Keratinocyte (primary cell): ENCODE measurements around the gene TOM1. TPM values are rescaled to one million over a fixed set of nuclear protein-coding genes. Genes with fewer than 3 reads are reported as not detected.

ENCODE experiments used
- DNase-seq: peaks from one replicate; pipeline ENCODE4 v3.0.0-alpha.2; 2011; ENCODE audit warnings: low read depth, missing footprints, low spot score
- FAIRE-seq: peaks from 2 replicates; lab custom pipeline; 2011; peaks lifted over from hg19 to GRCh38; lab: Jason Lieb, UNC
- H2AFZ ChIP-seq: 2 replicates; pipeline ENCODE4 v1.6.0; 2012; ENCODE audit warnings: low read length, control low read depth, inconsistent platforms; ENCODE audit not compliant: control insufficient read depth
- H3K27ac ChIP-seq: 2 replicates; pipeline ENCODE4 v1.5.1; 2011; ENCODE audit warnings: low read length; ENCODE audit not compliant: control insufficient read depth, insufficient read depth
- H3K27me3 ChIP-seq: 3 replicates; pipeline ENCODE4 v1.6.0; 2011; ENCODE audit warnings: low read length; ENCODE audit not compliant: control insufficient read depth, insufficient read depth; ENCODE audit errors: extremely low read depth
- H3K36me3 ChIP-seq, 2 experiments: 2 replicates in 1 of 2; 3 replicates in 1 of 2; pipeline ENCODE4 v1.5.1; 2011; ENCODE audit warnings: low read length in 2 of 2, mild to moderate bottlenecking in 1 of 2; ENCODE audit not compliant: control insufficient read depth in 2 of 2, insufficient read depth in 2 of 2; ENCODE audit errors: extremely low read depth in 1 of 2
- H3K4me1 ChIP-seq: 3 replicates; pipeline ENCODE4 v1.5.1; 2011; ENCODE audit warnings: low read length; ENCODE audit not compliant: control insufficient read depth, insufficient read depth; ENCODE audit errors: extremely low read depth
- H3K4me2 ChIP-seq: 3 replicates; pipeline ENCODE4 v1.6.0; 2011; ENCODE audit warnings: low read depth, low read length; ENCODE audit not compliant: control insufficient read depth, insufficient read depth; ENCODE audit errors: extremely low read depth
- H3K4me3 ChIP-seq, 3 experiments: fragments of 200-600 bp in 1 of 3; sonication (generic) in 1 of 3; 2 replicates in 2 of 3; 3 replicates in 1 of 3; pipeline ENCODE4 v1.5.1; 2011 to 2016; ENCODE audit warnings: low read length in 3 of 3, mild to moderate bottlenecking in 3 of 3, control low read depth in 2 of 3, inconsistent platforms in 1 of 3, low read depth in 1 of 3, mixed read lengths in 1 of 3, mixed run types in 1 of 3, moderate library complexity in 1 of 3; ENCODE audit not compliant: control insufficient read depth in 2 of 3, insufficient read depth in 2 of 3; ENCODE audit errors: extremely low read depth in 1 of 3
- H3K79me2 ChIP-seq: 2 replicates; pipeline ENCODE4 v1.6.0; 2012; ENCODE audit warnings: low read length; ENCODE audit not compliant: control insufficient read depth, insufficient read depth
- H3K9ac ChIP-seq: 3 replicates; pipeline ENCODE4 v1.6.0; 2011; ENCODE audit warnings: low read length; ENCODE audit not compliant: control insufficient read depth, insufficient read depth; ENCODE audit errors: extremely low read depth
- H3K9me1 ChIP-seq: 3 replicates; pipeline ENCODE4 v1.6.0; 2011; ENCODE audit warnings: low read length; ENCODE audit not compliant: control insufficient read depth, insufficient read depth; ENCODE audit errors: extremely low read depth
- H3K9me3 ChIP-seq: 2 replicates; pipeline ENCODE4 v1.5.1; 2012; ENCODE audit warnings: low read depth, low read length; ENCODE audit not compliant: control insufficient read depth
- H4K20me1 ChIP-seq: 3 replicates; pipeline ENCODE4 v1.6.0; 2011; ENCODE audit warnings: low read length; ENCODE audit not compliant: control insufficient read depth, insufficient read depth; ENCODE audit errors: extremely low read depth
- EZH2 ChIP-seq: IDR thresholded peaks from one replicate; pipeline ENCODE4 v1.6.1; 2012; ENCODE audit warnings: inconsistent platforms, mild to moderate bottlenecking, low read length, moderate library complexity
- dilution Hi-C: fragments of 300-500 bp; cut with MboI; formaldehyde crosslinking; loops from one replicate; pipeline ENCODE4 v1.7.0; 2020; ENCODE audit warnings: low sequenced_read_pairs; ENCODE audit not compliant: extremely low pct_ligation_motif_present
- polyA plus RNA-seq, 5 experiments: library from polyadenylated mRNA; depleted of rRNA in 3 of 5; stranded (reverse) in 3 of 5; stranded (forward) in 1 of 5; unstranded in 1 of 5; fragments of >200 nt; gene quantifications; 1 replicate in 1 of 5; 2 replicates in 3 of 5; 3 replicates in 1 of 5; pipeline versions ENCODE4 v1.2.1 to v1.2.3, GENCODE V29; 2011 to 2012; ENCODE audit warnings: missing spikeins in 2 of 5, low read depth in 1 of 5, low replicate concordance in 1 of 5
- TF ChIP-seq, protein P1 (sequence below), 3 experiments: IDR thresholded peaks in 1 of 3; conservative IDR thresholded peaks in 1 of 3; optimal IDR thresholded peaks in 1 of 3; 2 replicates in 2 of 3; 3 replicates in 1 of 3; pipeline versions ENCODE3 to v1.5.1; 2011; ENCODE audit warnings: low read length in 3 of 3, mild to moderate bottlenecking in 3 of 3, moderate library complexity in 2 of 3, control low read depth in 1 of 3, inconsistent platforms in 1 of 3; ENCODE audit not compliant: insufficient read depth in 2 of 3; ENCODE audit errors: extremely low read depth in 1 of 3

Gene TOM1
- polyA plus RNA-seq, 1 donor (not counting 4 experiments of a cell fraction or from before 2014, with no cell fraction given): 17.4 TPM

DNA sequence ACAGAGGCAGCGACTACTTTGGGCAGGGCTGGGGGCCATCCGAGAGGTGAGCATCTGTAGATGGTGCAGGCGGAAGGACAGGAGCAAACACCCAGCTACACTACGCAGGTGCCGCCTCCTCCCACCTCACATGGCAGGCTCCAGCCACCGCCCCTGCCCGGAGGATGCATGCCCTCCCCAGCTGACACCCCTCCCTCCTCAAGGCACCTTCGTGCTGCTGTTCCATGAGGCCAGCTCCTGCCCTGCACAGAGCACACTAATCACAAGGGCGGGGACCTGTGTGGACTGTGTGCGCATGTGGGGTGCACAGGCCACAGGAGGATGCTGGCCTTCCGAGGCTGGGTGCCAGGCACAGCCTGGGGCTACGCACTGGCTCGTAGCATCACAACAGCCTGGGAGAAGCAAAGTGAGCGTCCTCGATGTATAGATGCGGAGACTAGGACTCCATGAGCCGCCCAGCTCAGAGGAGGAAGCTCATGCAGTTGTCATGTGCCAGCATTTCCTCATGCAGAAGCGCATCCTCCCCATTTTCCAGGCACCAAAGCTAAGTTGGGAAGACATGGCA lies 48.4 kb downstream of the TOM1 start:
- Histone ChIP-seq H3K4me1 (peaks cover 10% of the 10 kb centered on the region), H2AFZ (no peak overlapping the region), H4K20me1 (no peaks in the 10 kb centered on the region), H3K27me3 (no peaks in the 10 kb centered on the region), H3K4me3 (no peak overlapping the region), H3K9me1 (no peaks in the 10 kb centered on the region), H3K9ac (no peak overlapping the region), H3K9me3 (no peaks in the 10 kb centered on the region), H3K79me2 (no peaks in the 10 kb centered on the region), H3K27ac (no peak overlapping the region), H3K36me3 (peaks cover 0 to 5% of the 10 kb centered on the region in 2 experiments), H3K4me2 (no peak overlapping the region)
- no peak for DNase-seq
- FAIRE-seq: no peak
- TF ChIP-seq, protein P1, sequence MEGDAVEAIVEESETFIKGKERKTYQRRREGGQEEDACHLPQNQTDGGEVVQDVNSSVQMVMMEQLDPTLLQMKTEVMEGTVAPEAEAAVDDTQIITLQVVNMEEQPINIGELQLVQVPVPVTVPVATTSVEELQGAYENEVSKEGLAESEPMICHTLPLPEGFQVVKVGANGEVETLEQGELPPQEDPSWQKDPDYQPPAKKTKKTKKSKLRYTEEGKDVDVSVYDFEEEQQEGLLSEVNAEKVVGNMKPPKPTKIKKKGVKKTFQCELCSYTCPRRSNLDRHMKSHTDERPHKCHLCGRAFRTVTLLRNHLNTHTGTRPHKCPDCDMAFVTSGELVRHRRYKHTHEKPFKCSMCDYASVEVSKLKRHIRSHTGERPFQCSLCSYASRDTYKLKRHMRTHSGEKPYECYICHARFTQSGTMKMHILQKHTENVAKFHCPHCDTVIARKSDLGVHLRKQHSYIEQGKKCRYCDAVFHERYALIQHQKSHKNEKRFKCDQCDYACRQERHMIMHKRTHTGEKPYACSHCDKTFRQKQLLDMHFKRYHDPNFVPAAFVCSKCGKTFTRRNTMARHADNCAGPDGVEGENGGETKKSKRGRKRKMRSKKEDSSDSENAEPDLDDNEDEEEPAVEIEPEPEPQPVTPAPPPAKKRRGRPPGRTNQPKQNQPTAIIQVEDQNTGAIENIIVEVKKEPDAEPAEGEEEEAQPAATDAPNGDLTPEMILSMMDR (optimal IDR thresholded peaks at IDR 0.05 in 1 of 3, IDR thresholded peaks at IDR 0.05 in 1 of 3, conservative IDR thresholded peaks at IDR 0.05 in 1 of 3; ENCODE audit: extremely low read depth in 1 of 3, insufficient read depth in 2 of 3, low read length in 3 of 3): no peak
- TF ChIP-seq EZH2: no peak
- dilution Hi-C loops: no loop called here

DNA sequence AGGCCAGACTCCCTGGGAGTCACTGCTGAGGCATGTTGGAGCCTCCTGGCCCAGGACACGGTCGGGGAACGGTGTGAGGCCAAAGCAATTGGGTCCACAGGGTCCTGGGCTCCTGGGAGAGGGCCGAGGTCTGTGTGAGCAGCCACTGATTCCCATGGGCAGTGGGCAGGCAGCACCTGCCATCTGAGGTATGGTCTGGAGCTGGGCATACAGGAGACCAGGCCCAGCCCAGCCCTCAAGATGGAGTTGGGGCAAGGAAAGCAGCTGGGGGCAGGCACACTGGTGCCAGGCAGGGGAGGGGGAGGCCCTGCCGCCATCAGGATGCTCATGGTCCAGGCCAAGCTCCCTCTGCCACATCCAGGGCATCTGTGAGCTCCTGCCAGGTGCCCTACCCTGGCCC lies 49.0 kb downstream of the TOM1 start:
- TF ChIP-seq EZH2: no peak
- TF ChIP-seq, protein P1 (optimal IDR thresholded peaks at IDR 0.05 in 1 of 3, IDR thresholded peaks at IDR 0.05 in 1 of 3, conservative IDR thresholded peaks at IDR 0.05 in 1 of 3; ENCODE audit: extremely low read depth in 1 of 3, insufficient read depth in 2 of 3, low read length in 3 of 3): no peak
- no peak overlapping the region for H3K4me3 ChIP-seq
- no peaks in the 10 kb centered on the region for H4K20me1 ChIP-seq
- no peak overlapping the region for H3K4me2 ChIP-seq
- no peak overlapping the region for H2AFZ ChIP-seq
- no peaks in the 10 kb centered on the region for H3K9me1 ChIP-seq
- H3K36me3 ChIP-seq: peaks cover 0 to 5% of the 10 kb centered on the region in 2 experiments
- DNase-seq (no peak), FAIRE-seq (no peak)
- no peaks in the 10 kb centered on the region for H3K9me3 ChIP-seq
- dilution Hi-C loops: no loop called here
- H3K79me2 ChIP-seq: no peaks in the 10 kb centered on the region
- H3K4me1 ChIP-seq: peaks cover 10% of the 10 kb centered on the region
- no peak overlapping the region for H3K9ac ChIP-seq
- H3K27ac ChIP-seq: no peak overlapping the region
- H3K27me3 ChIP-seq: no peaks in the 10 kb centered on the region
